ENCODE data around the gene KMT5C.

DNA sequence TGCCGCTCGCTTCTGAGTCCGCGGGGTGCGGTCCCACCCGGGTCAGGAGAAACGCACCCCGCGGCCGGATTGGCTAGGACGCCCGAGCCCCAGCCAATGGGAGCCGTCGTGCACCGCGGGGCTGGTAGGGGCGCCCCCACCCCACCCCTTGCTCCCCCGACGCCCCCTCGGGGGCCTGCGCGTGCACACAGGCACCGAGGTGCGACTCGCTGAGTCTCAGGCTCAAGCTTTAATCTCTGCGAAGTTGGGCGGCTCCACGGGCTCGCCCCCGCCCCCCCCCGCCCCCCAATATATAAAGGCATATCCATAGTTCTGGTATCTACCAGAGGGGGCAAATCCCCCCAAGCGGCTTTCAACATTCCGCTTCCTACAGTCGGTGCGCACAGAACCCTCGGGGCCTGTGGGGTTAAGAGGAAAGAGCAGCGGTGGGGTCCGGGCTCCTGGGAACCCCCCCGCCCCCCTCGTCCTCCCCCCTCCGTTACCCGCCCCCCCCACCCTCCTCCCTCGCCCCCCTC, 15.1 kb downstream of the KMT5C start, which contains the start of gene COX6B2:
- TF ChIP-seq ZNF232 (CRISPR knock-in tag; IDR thresholded peaks at IDR 0.05) (no peak), NR3C1 (CRISPR knock-in tag; conservative IDR thresholded peaks at IDR 0.05; ENCODE audit: low read depth) (no peak), ZNF138 (CRISPR knock-in tag; conservative IDR thresholded peaks at IDR 0.05) (no peak), OVOL2 (CRISPR knock-in tag; IDR thresholded peaks at IDR 0.05; ENCODE audit: borderline replicate concordance) (no peak), CREB1 (CRISPR knock-in tag; IDR thresholded peaks at IDR 0.05) (no peak), ATF1 (CRISPR knock-in tag; IDR thresholded peaks at IDR 0.05) (no peak), JUN (CRISPR knock-in tag; IDR thresholded peaks at IDR 0.05) (no peak)
- TF ChIP-seq, protein P1, sequence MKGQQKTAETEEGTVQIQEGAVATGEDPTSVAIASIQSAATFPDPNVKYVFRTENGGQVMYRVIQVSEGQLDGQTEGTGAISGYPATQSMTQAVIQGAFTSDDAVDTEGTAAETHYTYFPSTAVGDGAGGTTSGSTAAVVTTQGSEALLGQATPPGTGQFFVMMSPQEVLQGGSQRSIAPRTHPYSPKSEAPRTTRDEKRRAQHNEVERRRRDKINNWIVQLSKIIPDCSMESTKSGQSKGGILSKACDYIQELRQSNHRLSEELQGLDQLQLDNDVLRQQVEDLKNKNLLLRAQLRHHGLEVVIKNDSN (CRISPR knock-in tag; IDR thresholded peaks at IDR 0.05): no peak
- TF ChIP-seq, protein P2, sequence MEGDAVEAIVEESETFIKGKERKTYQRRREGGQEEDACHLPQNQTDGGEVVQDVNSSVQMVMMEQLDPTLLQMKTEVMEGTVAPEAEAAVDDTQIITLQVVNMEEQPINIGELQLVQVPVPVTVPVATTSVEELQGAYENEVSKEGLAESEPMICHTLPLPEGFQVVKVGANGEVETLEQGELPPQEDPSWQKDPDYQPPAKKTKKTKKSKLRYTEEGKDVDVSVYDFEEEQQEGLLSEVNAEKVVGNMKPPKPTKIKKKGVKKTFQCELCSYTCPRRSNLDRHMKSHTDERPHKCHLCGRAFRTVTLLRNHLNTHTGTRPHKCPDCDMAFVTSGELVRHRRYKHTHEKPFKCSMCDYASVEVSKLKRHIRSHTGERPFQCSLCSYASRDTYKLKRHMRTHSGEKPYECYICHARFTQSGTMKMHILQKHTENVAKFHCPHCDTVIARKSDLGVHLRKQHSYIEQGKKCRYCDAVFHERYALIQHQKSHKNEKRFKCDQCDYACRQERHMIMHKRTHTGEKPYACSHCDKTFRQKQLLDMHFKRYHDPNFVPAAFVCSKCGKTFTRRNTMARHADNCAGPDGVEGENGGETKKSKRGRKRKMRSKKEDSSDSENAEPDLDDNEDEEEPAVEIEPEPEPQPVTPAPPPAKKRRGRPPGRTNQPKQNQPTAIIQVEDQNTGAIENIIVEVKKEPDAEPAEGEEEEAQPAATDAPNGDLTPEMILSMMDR (IDR thresholded peaks at IDR 0.05): no peak
- TF ChIP-seq, protein P3, sequence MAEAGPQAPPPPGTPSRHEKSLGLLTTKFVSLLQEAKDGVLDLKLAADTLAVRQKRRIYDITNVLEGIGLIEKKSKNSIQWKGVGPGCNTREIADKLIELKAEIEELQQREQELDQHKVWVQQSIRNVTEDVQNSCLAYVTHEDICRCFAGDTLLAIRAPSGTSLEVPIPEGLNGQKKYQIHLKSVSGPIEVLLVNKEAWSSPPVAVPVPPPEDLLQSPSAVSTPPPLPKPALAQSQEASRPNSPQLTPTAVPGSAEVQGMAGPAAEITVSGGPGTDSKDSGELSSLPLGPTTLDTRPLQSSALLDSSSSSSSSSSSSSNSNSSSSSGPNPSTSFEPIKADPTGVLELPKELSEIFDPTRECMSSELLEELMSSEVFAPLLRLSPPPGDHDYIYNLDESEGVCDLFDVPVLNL (CRISPR knock-in tag; IDR thresholded peaks at IDR 0.05; ENCODE audit: borderline replicate concordance, low read depth): no peak
- TF ChIP-seq, protein P4, sequence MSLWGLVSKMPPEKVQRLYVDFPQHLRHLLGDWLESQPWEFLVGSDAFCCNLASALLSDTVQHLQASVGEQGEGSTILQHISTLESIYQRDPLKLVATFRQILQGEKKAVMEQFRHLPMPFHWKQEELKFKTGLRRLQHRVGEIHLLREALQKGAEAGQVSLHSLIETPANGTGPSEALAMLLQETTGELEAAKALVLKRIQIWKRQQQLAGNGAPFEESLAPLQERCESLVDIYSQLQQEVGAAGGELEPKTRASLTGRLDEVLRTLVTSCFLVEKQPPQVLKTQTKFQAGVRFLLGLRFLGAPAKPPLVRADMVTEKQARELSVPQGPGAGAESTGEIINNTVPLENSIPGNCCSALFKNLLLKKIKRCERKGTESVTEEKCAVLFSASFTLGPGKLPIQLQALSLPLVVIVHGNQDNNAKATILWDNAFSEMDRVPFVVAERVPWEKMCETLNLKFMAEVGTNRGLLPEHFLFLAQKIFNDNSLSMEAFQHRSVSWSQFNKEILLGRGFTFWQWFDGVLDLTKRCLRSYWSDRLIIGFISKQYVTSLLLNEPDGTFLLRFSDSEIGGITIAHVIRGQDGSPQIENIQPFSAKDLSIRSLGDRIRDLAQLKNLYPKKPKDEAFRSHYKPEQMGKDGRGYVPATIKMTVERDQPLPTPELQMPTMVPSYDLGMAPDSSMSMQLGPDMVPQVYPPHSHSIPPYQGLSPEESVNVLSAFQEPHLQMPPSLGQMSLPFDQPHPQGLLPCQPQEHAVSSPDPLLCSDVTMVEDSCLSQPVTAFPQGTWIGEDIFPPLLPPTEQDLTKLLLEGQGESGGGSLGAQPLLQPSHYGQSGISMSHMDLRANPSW (CRISPR knock-in tag; conservative IDR thresholded peaks at IDR 0.05; ENCODE audit: low read depth): no peak
- TF ChIP-seq, protein P5, sequence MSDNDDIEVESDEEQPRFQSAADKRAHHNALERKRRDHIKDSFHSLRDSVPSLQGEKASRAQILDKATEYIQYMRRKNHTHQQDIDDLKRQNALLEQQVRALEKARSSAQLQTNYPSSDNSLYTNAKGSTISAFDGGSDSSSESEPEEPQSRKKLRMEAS (CRISPR knock-in tag; IDR thresholded peaks at IDR 0.05): no peak
- TF ChIP-seq, protein P6, sequence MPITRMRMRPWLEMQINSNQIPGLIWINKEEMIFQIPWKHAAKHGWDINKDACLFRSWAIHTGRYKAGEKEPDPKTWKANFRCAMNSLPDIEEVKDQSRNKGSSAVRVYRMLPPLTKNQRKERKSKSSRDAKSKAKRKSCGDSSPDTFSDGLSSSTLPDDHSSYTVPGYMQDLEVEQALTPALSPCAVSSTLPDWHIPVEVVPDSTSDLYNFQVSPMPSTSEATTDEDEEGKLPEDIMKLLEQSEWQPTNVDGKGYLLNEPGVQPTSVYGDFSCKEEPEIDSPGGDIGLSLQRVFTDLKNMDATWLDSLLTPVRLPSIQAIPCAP (CRISPR knock-in tag; IDR thresholded peaks at IDR 0.05): no peak
